ENCODE measurements around the gene MAGI2. TPM values are rescaled to one million over a fixed set of nuclear protein-coding genes. Genes with fewer than 3 reads are reported as not detected.

The MAGI2 gene
- total RNA-seq, 1 donor from 2014 or later: 11.4 TPM

DNA sequence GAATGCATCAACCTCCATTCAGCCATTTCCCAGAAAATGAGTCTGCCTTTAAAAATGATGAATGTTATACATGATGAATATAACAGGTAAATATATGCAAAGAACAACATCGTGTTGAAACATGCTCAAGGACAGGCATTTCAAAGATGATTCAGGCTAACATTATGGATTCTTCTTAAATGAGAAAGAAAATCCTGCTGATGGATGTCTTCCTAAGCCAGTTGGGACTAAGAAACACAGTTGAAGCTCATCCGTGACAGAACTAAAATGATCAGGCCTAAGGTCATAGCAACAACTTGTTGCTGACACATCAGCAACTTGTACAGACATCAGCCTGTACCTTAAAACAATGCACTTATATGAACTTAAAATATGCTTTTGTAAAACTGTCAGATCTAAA lies 267.9 kb downstream of the MAGI2 start:
- Mint-ChIP-seq H3K4me1 (ENCODE audit: low read depth) (no peaks in the 10 kb centered on the region), H3K9me3 (ENCODE audit: low read depth) (peaks cover 6% of the 10 kb centered on the region), H3K36me3 (ENCODE audit: insufficient read depth) (no peaks in the 10 kb centered on the region), H3K27ac (no peak overlapping the region), H3K27me3 (no peaks in the 10 kb centered on the region), H3K4me3 (ENCODE audit: low read depth) (no peak overlapping the region)
- no peak for TF ChIP-seq CTCF (IDR thresholded peaks at IDR 0.05; ENCODE audit: unreplicated experiment)
- DNase-seq (ENCODE audit: low spot score, unreplicated experiment): no peak

DNA sequence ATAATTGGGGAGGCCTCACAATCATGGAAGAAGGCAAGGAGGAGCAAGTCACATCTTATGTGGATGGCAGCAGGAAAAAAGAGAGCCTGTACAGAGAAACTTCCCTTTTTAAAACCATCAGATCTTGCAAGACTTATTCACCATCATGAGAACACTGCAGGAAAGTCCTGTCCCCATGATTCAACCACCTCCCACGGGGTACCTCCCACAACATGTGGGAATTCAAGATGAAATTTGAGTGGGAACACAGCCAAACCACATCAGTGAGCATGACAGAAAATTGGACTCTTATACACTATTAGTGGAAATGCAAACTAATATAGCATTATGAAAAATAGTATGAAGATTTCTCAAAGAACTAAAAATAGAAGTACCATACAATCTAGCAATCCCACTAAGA lies 271.2 kb downstream of the MAGI2 start:
- H3K27ac Mint-ChIP-seq: no peak overlapping the region
- no peak overlapping the region for H3K4me3 Mint-ChIP-seq (ENCODE audit: low read depth)
- no peak for TF ChIP-seq CTCF (IDR thresholded peaks at IDR 0.05; ENCODE audit: unreplicated experiment)
- H3K36me3 Mint-ChIP-seq (ENCODE audit: insufficient read depth): no peaks in the 10 kb centered on the region
- no peaks in the 10 kb centered on the region for H3K27me3 Mint-ChIP-seq
- peaks cover 10% of the 10 kb centered on the region for H3K9me3 Mint-ChIP-seq (ENCODE audit: low read depth)
- no peaks in the 10 kb centered on the region for H3K4me1 Mint-ChIP-seq (ENCODE audit: low read depth)
- DNase-seq (ENCODE audit: low spot score, unreplicated experiment): no peak

DNA sequence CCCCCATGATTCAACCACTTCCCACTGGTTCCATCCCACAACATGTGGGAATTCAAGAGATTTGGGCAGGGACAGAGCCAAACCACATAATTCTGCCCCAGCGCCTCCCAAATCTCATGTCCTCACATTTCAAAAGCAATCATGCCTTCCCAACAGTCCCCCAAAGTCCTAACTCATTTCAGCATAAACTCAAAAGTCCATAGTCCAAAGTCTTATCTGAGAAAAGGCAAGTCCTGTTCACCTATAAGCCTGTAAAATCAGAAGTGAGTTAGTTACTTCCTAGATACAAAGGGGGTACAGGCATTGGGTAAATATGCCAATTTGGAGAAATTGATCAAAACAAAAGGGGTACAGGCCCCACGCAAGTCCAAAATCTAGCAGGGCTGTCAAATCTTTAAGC lies 272.9 kb downstream of the MAGI2 start:
- Mint-ChIP-seq H3K36me3 (ENCODE audit: insufficient read depth) (no peaks in the 10 kb centered on the region), H3K9me3 (ENCODE audit: low read depth) (peaks cover 10% of the 10 kb centered on the region), H3K27me3 (no peaks in the 10 kb centered on the region), H3K27ac (no peak overlapping the region), H3K4me3 (ENCODE audit: low read depth) (no peak overlapping the region), H3K4me1 (ENCODE audit: low read depth) (no peaks in the 10 kb centered on the region)
- TF ChIP-seq CTCF (IDR thresholded peaks at IDR 0.05; ENCODE audit: unreplicated experiment): no peak
- DNase-seq (ENCODE audit: low spot score, unreplicated experiment): no peak

- H3K27me3 Mint-ChIP-seq: no peaks in the 10 kb centered on the region
- H3K36me3 Mint-ChIP-seq (ENCODE audit: insufficient read depth): no peaks in the 10 kb centered on the region
- no peak overlapping the region for H3K4me3 Mint-ChIP-seq (ENCODE audit: low read depth)
- DNase-seq (ENCODE audit: low spot score, unreplicated experiment): no peak
- no peak overlapping the region for H3K27ac Mint-ChIP-seq
- no peaks in the 10 kb centered on the region for H3K4me1 Mint-ChIP-seq (ENCODE audit: low read depth)
- peaks cover 8% of the 10 kb centered on the region for H3K9me3 Mint-ChIP-seq (ENCODE audit: low read depth)
- peak; percentile 76 for TF ChIP-seq CTCF (IDR thresholded peaks at IDR 0.05; ENCODE audit: unreplicated experiment)
Measured at GRCh38 chr7:79176859-79177477, 276.5 kb downstream of the MAGI2 start.

GRCh38 chr7:79175374-79175773 lies 278.1 kb downstream of the MAGI2 start:
- no peaks in the 10 kb centered on the region for H3K4me1 Mint-ChIP-seq (ENCODE audit: low read depth)
- TF ChIP-seq CTCF (IDR thresholded peaks at IDR 0.05; ENCODE audit: unreplicated experiment): no peak
- no peaks in the 10 kb centered on the region for H3K27me3 Mint-ChIP-seq
- DNase-seq (ENCODE audit: low spot score, unreplicated experiment): no peak
- H3K9me3 Mint-ChIP-seq (ENCODE audit: low read depth): peaks cover 3% of the 10 kb centered on the region
- H3K4me3 Mint-ChIP-seq (ENCODE audit: low read depth): no peak overlapping the region
- H3K36me3 Mint-ChIP-seq (ENCODE audit: insufficient read depth): no peaks in the 10 kb centered on the region
- H3K27ac Mint-ChIP-seq: no peak overlapping the region
